Stimulated activated CD8-positive, alpha-beta memory T cell treated with anti-CD3 and anti-CD28 coated beads, Interleukin-12 subunit alpha, Interleukin-12 subunit beta, amount 100 ng/mL, for 4 hours (primary cell): Measurements from ENCODE around the gene SLC7A5.
"Not testable (repeated sequence)": the region's sequence is repeated elsewhere in the genome, so short reads cannot be mapped to it uniquely, and the experiment has no call there.

Experiments
- DNase-seq: peaks from one replicate; pipeline ENCODE4 v3.0.0-alpha.2; 2020; ENCODE audit warnings: low read depth

Gene SLC7A5

GRCh38 chr16:87822108-87822970 lies 47.0 kb downstream of the SLC7A5 start:
- no peak for DNase-seq

GRCh38 chr16:87821376-87822107 lies 47.8 kb downstream of the SLC7A5 start:
- DNase-seq: no peak

GRCh38 chr16:87819983-87820382 lies 49.3 kb downstream of the SLC7A5 start:
- DNase-seq: no peak

- DNase-seq: no peak
Measured at GRCh38 chr16:87819282-87819681, 50.0 kb downstream of the SLC7A5 start.

GRCh38 chr16:87818533-87819161 lies 50.7 kb downstream of the SLC7A5 start:
- DNase-seq: no peak

- no peak for DNase-seq
Measured at GRCh38 chr16:87817910-87818309, 51.4 kb downstream of the SLC7A5 start.

GRCh38 chr16:87817370-87817769 lies 51.9 kb downstream of the SLC7A5 start:
- DNase-seq: not testable (repeated sequence)

GRCh38 chr16:87816507-87817100 lies 52.7 kb downstream of the SLC7A5 start:
- DNase-seq: no peak

GRCh38 chr16:87815567-87815966 lies 53.7 kb downstream of the SLC7A5 start:
- DNase-seq: no peak

GRCh38 chr16:87812200-87812656 lies 57.1 kb downstream of the SLC7A5 start:
- no peak for DNase-seq

- DNase-seq: not testable (repeated sequence)
Measured at GRCh38 chr16:87811454-87811853, 57.9 kb downstream of the SLC7A5 start.

- no peak for DNase-seq
Measured at GRCh38 chr16:87809150-87809902, 60.0 kb downstream of the SLC7A5 start.

GRCh38 chr16:87808108-87808507 lies 61.2 kb downstream of the SLC7A5 start:
- DNase-seq: no peak

- DNase-seq: no peak
Measured at GRCh38 chr16:87806641-87807546, 62.4 kb downstream of the SLC7A5 start.

GRCh38 chr16:87806261-87806640 lies 63.1 kb downstream of the SLC7A5 start:
- DNase-seq: no peak

GRCh38 chr16:87803385-87803784 lies 65.9 kb downstream of the SLC7A5 start:
- DNase-seq: no peak

- DNase-seq: no peak
Measured at GRCh38 chr16:87802670-87803069, 66.6 kb downstream of the SLC7A5 start.

GRCh38 chr16:87801679-87802259 lies 67.5 kb downstream of the SLC7A5 start:
- DNase-seq: no peak

GRCh38 chr16:87800497-87800896 lies 68.8 kb downstream of the SLC7A5 start:
- no peak for DNase-seq

GRCh38 chr16:87795336-87795735 lies 74.0 kb downstream of the SLC7A5 start:
- DNase-seq: no peak
